IgD-negative memory B cell (primary cell): ENCODE measurements around the gene PLA2G15. TPM values are rescaled to one million over a fixed set of nuclear protein-coding genes. Genes with fewer than 3 reads are reported as not detected.

Source experiments
- H3K27ac Mint-ChIP-seq, 3 donors: one replicate each; pipeline ENCODE4 v1.8.0; 2020 to 2022; ENCODE audit warnings: mild to moderate bottlenecking in 3 of 3, mixed read lengths in 3 of 3, moderate library complexity in 1 of 3
- H3K27me3 Mint-ChIP-seq: one replicate; pipeline ENCODE4 v1.8.0; 2021; ENCODE audit warnings: mixed read lengths
- H3K36me3 Mint-ChIP-seq: one replicate; pipeline ENCODE4 v1.8.0; 2020; ENCODE audit warnings: mild to moderate bottlenecking, mixed read lengths
- H3K4me1 Mint-ChIP-seq, 3 donors: one replicate each; pipeline ENCODE4 v1.8.0; 2020 to 2022; ENCODE audit warnings: mixed read lengths in 3 of 3, mild to moderate bottlenecking in 1 of 3
- H3K4me3 Mint-ChIP-seq, 4 donors: one replicate each; pipeline ENCODE4 v1.8.0; 2020 to 2022; ENCODE audit warnings: mild to moderate bottlenecking in 4 of 4, mixed read lengths in 4 of 4, moderate library complexity in 3 of 4
- H3K9me3 Mint-ChIP-seq, 3 donors: one replicate each; pipeline ENCODE4 v1.8.0; 2020 to 2021; ENCODE audit warnings: mixed read lengths in 3 of 3, mild to moderate bottlenecking in 1 of 3
- polyA plus RNA-seq: library from polyadenylated mRNA; unstranded; fragments of 300-500 nt; fragmentation: Illumina TruSeq; gene quantifications from one replicate; pipeline ENCODE4 v1.2.3, GENCODE V29; 2021

Gene PLA2G15
- 8.2 TPM for polyA plus RNA-seq

GRCh38 chr16:68244903-68245853, at the start of gene PLA2G15:
PLA2G15 (plus strand) TSS chr16:68245373; CDS start chr16:68245427, 54 bp downstream.
- Mint-ChIP-seq H3K4me1 (peaks cover 0 to 16% (median 14%) of the 10 kb centered on the region in 3 donors), H3K36me3 (no peaks in the 10 kb centered on the region), H3K9me3 (no peaks in the 10 kb centered on the region), H3K4me3 (peak within 1 kb of the TSS; percentile 95 to 99 (median 98)), H3K27ac (peak within 1 kb of the TSS; percentile 6 to 93 (median 59)), H3K27me3 (no peaks in the 10 kb centered on the region)

- Mint-ChIP-seq H3K4me1 (peaks cover 0 to 5% (median 2%) of the 10 kb centered on the region in 3 donors), H3K27me3 (no peaks in the 10 kb centered on the region), H3K4me3 (no peak overlapping the region), H3K27ac (no peak overlapping the region), H3K9me3 (no peaks in the 10 kb centered on the region), H3K36me3 (peaks cover 2% of the 10 kb centered on the region)
Observed at GRCh38 chr16:68197250-68197649, 47.9 kb upstream of the PLA2G15 start.

- H3K4me3 Mint-ChIP-seq = no peak overlapping the region
- peaks cover 0 to 6% (median 2%) of the 10 kb centered on the region in 3 donors for H3K4me1 Mint-ChIP-seq
- peaks cover 2% of the 10 kb centered on the region for H3K36me3 Mint-ChIP-seq
- no peak overlapping the region for H3K27ac Mint-ChIP-seq
- no peaks in the 10 kb centered on the region for H3K27me3 Mint-ChIP-seq
- H3K9me3 Mint-ChIP-seq = no peaks in the 10 kb centered on the region
Observed at GRCh38 chr16:68200088-68200783, 44.9 kb upstream of the PLA2G15 start.

- Mint-ChIP-seq H3K4me3 (no peak overlapping the region), H3K4me1 (peaks cover 0 to 8% (median 2%) of the 10 kb centered on the region in 3 donors), H3K27ac (no peak overlapping the region), H3K9me3 (no peaks in the 10 kb centered on the region), H3K36me3 (peaks cover 4% of the 10 kb centered on the region), H3K27me3 (no peaks in the 10 kb centered on the region)
Observed at GRCh38 chr16:68202091-68202519, 43.1 kb upstream of the PLA2G15 start.

- H3K4me1 Mint-ChIP-seq = peaks cover 0 to 8% (median 1%) of the 10 kb centered on the region in 3 donors
- H3K27ac Mint-ChIP-seq = no peak overlapping the region
- peaks cover 4% of the 10 kb centered on the region for H3K36me3 Mint-ChIP-seq
Observed at GRCh38 chr16:68206245-68206644, 38.9 kb upstream of the PLA2G15 start.

GRCh38 chr16:68214726-68215125, 30.4 kb upstream of the PLA2G15 start:
- Mint-ChIP-seq H3K27ac (peak overlapping the region in 2 of 3 donors; percentile 8 to 87), H3K4me1 (peaks cover 9 to 10% (median 10%) of the 10 kb centered on the region in 3 donors), H3K27me3 (no peaks in the 10 kb centered on the region), H3K36me3 (peaks cover 1% of the 10 kb centered on the region), H3K4me3 (no peak overlapping the region), H3K9me3 (no peaks in the 10 kb centered on the region)

More at GRCh38 chr16:68206245-68206644, 38.9 kb upstream of the PLA2G15 start:
- Mint-ChIP-seq H3K4me3 (no peak overlapping the region), H3K9me3 (no peaks in the 10 kb centered on the region), H3K27me3 (no peaks in the 10 kb centered on the region)

GRCh38 chr16:68215302-68215701, 29.9 kb upstream of the PLA2G15 start:
- H3K27me3 Mint-ChIP-seq = no peaks in the 10 kb centered on the region
- H3K4me1 Mint-ChIP-seq = peaks cover 9 to 10% (median 10%) of the 10 kb centered on the region in 3 donors
- no peak overlapping the region for H3K4me3 Mint-ChIP-seq
- no peaks in the 10 kb centered on the region for H3K9me3 Mint-ChIP-seq
- no peak overlapping the region for H3K27ac Mint-ChIP-seq
- H3K36me3 Mint-ChIP-seq = peaks cover 1% of the 10 kb centered on the region

- no peak overlapping the region for H3K4me3 Mint-ChIP-seq
- peaks cover 6 to 10% (median 9%) of the 10 kb centered on the region in 3 donors for H3K4me1 Mint-ChIP-seq
- no peaks in the 10 kb centered on the region for H3K36me3 Mint-ChIP-seq
- no peaks in the 10 kb centered on the region for H3K27me3 Mint-ChIP-seq
- peak overlapping the region in 1 of 3 donors; percentile 76 for H3K27ac Mint-ChIP-seq
- no peaks in the 10 kb centered on the region for H3K9me3 Mint-ChIP-seq
Observed at GRCh38 chr16:68216240-68216639, 28.9 kb upstream of the PLA2G15 start.

GRCh38 chr16:68217506-68217905, 27.7 kb upstream of the PLA2G15 start:
- Mint-ChIP-seq H3K27ac (no peak overlapping the region), H3K4me3 (no peak overlapping the region), H3K27me3 (no peaks in the 10 kb centered on the region), H3K9me3 (no peaks in the 10 kb centered on the region), H3K36me3 (no peaks in the 10 kb centered on the region), H3K4me1 (peaks cover 5 to 10% (median 6%) of the 10 kb centered on the region in 3 donors)

- H3K9me3 Mint-ChIP-seq = no peaks in the 10 kb centered on the region
Observed at GRCh38 chr16:68219725-68220351, 25.3 kb upstream of the PLA2G15 start.

GRCh38 chr16:68223072-68223471, 22.1 kb upstream of the PLA2G15 start:
- Mint-ChIP-seq H3K4me3 (no peak overlapping the region), H3K9me3 (no peaks in the 10 kb centered on the region), H3K4me1 (peaks cover 5 to 21% (median 20%) of the 10 kb centered on the region in 3 donors), H3K36me3 (no peaks in the 10 kb centered on the region), H3K27ac (no peak overlapping the region), H3K27me3 (no peaks in the 10 kb centered on the region)

More at GRCh38 chr16:68219725-68220351, 25.3 kb upstream of the PLA2G15 start:
- Mint-ChIP-seq H3K27ac (no peak overlapping the region), H3K4me1 (peaks cover 0 to 5% (median 4%) of the 10 kb centered on the region in 3 donors), H3K27me3 (no peaks in the 10 kb centered on the region), H3K4me3 (no peak overlapping the region), H3K36me3 (no peaks in the 10 kb centered on the region)

GRCh38 chr16:68226116-68226515, 19.1 kb upstream of the PLA2G15 start:
- Mint-ChIP-seq H3K27ac (no peak overlapping the region), H3K9me3 (no peaks in the 10 kb centered on the region), H3K36me3 (no peaks in the 10 kb centered on the region), H3K4me1 (peaks cover 5 to 30% (median 24%) of the 10 kb centered on the region in 3 donors), H3K4me3 (no peak overlapping the region), H3K27me3 (no peaks in the 10 kb centered on the region)

GRCh38 chr16:68227183-68227793, 17.9 kb upstream of the PLA2G15 start:
- Mint-ChIP-seq H3K36me3 (no peaks in the 10 kb centered on the region), H3K27ac (peak overlapping the region in 1 of 3 donors; percentile 85), H3K4me3 (no peak overlapping the region), H3K27me3 (no peaks in the 10 kb centered on the region), H3K4me1 (peaks cover 5 to 30% (median 24%) of the 10 kb centered on the region in 3 donors), H3K9me3 (no peaks in the 10 kb centered on the region)

- H3K4me3 Mint-ChIP-seq = peak overlapping the region in 1 of 4 donors; percentile 67
- no peaks in the 10 kb centered on the region for H3K36me3 Mint-ChIP-seq
- H3K27me3 Mint-ChIP-seq = no peaks in the 10 kb centered on the region
- peak overlapping the region in 1 of 3 donors; percentile 85 for H3K27ac Mint-ChIP-seq
- H3K9me3 Mint-ChIP-seq = no peaks in the 10 kb centered on the region
- H3K4me1 Mint-ChIP-seq = peaks cover 5 to 30% (median 24%) of the 10 kb centered on the region in 3 donors
Observed at GRCh38 chr16:68227850-68228553, 17.2 kb upstream of the PLA2G15 start.
